A204.1 (cell line): ENCODE results near the gene CRHR1.

Experiments
- FAIRE-seq: peaks from 2 replicates; lab custom pipeline; 2012; peaks lifted over from hg19 to GRCh38; lab: Jason Lieb, UNC

CRHR1 gene

DNA sequence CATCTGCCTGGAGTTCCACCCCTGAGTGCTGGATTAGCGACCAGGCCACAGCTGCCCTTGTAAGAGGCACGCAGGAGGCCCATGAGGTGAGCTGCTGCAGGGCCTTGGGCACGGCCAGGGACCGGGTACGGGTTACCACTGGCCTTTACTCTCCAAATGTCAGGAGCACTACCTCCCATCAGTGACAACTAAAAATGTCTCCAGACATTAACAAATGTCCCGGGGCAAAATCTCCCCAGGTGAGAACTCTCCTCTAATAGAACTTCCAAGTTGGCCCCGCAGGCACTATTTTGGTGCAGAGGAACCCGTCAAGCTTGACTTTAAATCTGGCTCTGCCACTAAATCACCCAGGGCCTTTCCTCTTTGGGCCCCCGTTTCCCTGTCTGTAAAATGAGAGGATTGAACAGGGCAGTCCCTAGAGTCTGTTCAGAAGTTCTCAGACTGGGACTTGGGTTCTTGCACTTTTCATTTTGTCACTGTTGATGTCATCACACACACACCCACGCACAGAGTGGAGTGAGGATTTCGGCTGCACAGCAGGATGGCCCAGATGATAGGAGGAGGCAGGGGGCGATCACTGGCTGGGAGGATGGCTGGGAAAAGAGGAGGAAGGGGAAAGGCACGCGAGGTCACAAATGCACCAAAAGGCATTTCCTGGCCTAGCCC lies 85.7 kb downstream of the CRHR1 start:
- no peak for FAIRE-seq

- FAIRE-seq: no peak
Measured at GRCh38 chr17:45870342-45870974, 86.3 kb downstream of the CRHR1 start.

DNA sequence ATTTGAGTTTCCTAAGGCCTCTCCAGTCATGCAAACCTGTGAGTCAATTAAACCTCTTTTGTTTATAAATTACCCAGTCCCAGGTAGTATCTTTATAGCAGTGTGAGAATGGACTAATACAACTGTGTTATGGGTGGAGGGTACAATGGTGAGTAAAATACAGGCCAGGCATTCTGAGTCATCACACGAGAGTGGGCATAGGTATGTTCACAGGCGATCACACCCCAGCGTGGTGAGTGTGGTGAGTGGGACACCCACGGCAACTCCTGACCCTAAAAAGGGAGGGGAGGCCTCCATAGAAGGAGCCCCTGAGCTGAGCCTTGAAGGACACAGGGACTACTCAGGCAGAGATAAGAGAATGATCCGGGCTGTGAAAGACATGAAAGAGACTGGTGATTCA lies 87.6 kb downstream of the CRHR1 start:
- no peak for FAIRE-seq

DNA sequence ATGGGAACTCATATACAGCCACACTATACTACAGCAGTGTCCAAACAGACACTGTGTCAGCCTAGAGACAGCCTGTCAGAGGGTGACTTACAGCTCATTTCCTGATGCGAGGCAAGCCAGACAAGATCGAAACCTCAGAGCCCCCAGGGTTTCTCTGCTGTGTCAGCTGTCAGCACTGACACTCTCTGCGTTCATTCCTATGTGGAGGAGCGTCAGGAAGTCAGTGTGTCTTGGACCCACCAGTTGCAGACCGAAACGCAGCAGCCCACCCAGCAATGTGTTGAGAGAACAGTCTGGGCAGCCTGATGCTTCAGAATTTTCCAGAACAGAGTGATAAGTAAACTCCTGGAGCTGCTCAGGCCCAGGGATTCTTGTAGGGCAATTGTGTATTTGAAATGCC lies 89.6 kb downstream of the CRHR1 start:
- no peak for FAIRE-seq

GRCh38 chr17:45874151-45874550 lies 90.0 kb downstream of the CRHR1 start:
- FAIRE-seq: no peak

DNA sequence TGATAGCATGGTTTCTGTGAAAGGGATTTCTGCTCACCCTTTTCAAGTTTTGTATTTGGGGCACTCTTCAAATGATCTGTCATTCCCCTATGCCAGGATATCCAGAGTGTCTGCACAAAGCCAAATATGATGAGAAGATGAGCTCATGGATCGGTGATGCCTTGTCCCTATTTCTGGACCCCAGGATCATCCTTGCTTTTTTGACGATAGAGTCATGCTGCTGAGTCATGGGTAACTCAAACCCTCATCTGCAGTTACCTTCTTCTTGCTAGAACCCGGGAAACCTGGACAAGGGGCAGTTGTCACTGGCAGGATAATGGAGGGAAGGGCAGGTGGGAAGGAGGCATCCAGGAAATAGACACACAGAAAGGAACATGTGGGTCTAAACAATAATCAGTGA lies 92.4 kb downstream of the CRHR1 start:
- no peak for FAIRE-seq

- FAIRE-seq: no peak
Measured at GRCh38 chr17:45877467-45877866, 93.3 kb downstream of the CRHR1 start.

DNA sequence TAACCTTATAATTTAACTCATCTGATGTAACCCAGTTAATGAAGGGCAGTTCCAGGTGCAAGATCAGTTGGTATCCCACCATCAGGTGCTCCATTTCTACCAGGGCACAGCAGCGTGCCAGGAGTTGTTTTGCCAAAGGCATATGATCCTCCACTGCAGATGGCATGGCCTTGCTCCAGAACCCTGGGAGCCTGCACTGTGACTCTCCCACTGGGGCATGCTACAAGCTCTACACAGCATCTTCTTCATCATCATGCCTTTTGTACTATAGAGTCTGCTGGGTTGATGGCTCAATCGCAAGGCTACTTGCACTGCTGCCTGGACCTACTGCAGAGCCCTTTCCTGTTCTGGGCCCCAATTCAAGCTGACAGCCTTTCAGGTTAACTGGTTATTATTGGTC lies 98.9 kb downstream of the CRHR1 start:
- no peak for FAIRE-seq
